HepG2 (cell line): Measurements from ENCODE around the gene SRSF2. TPM values are rescaled to one million over a fixed set of nuclear protein-coding genes. Genes with fewer than 3 reads are reported as not detected.

ENCODE experiments used
- BHLHE40 ChIP-seq: IDR thresholded peaks from 2 replicates; pipeline ENCODE4 v1.6.1; 2011; ENCODE audit warnings: low read length, improper control_type of control experiment
- BRD4 ChIP-seq: sonication (generic); formaldehyde crosslinking; IDR thresholded peaks from 2 replicates; pipeline ENCODE4 v1.4.0; 2020; ENCODE audit warnings: missing genetic modification reagents
- CTCF ChIP-seq: sonication (generic); formaldehyde crosslinking; IDR thresholded peaks from 2 replicates; pipeline ENCODE4 v1.5.0; 2020; ENCODE audit warnings: mild to moderate bottlenecking, missing genetic modification reagents, moderate library complexity
- PHF21A ChIP-seq: sonication (generic); formaldehyde crosslinking; IDR thresholded peaks from 2 replicates; pipeline ENCODE4 v1.5.0; 2020; ENCODE audit warnings: mild to moderate bottlenecking, missing genetic modification reagents
- PRDM10 ChIP-seq: sonication (generic); formaldehyde crosslinking; IDR thresholded peaks from 2 replicates; pipeline ENCODE4 v1.4.0; 2020; ENCODE audit warnings: low read depth, missing genetic modification reagents
- RARG ChIP-seq: sonication (generic); formaldehyde crosslinking; IDR thresholded peaks from 2 replicates; pipeline ENCODE4 v1.4.0; 2020; ENCODE audit warnings: low read depth, mild to moderate bottlenecking, missing genetic modification reagents
- SIX1 ChIP-seq: sonication (generic); formaldehyde crosslinking; IDR thresholded peaks from 2 replicates; pipeline ENCODE4 v1.4.0; 2020; ENCODE audit warnings: missing genetic modification reagents, borderline replicate concordance
- ZBTB3 ChIP-seq: sonication (generic); formaldehyde crosslinking; IDR thresholded peaks from 2 replicates; pipeline ENCODE4 v1.4.0; 2020; ENCODE audit warnings: low read depth, mild to moderate bottlenecking, moderate library complexity, missing genetic modification reagents, borderline replicate concordance
- ZC3H13 ChIP-seq: sonication (generic); formaldehyde crosslinking; IDR thresholded peaks from 2 replicates; pipeline ENCODE4 v1.8.1; 2023; ENCODE audit warnings: mild to moderate bottlenecking, missing genetic modification reagents, moderate library complexity
- ZFP90 ChIP-seq: sonication (generic); formaldehyde crosslinking; IDR thresholded peaks from 2 replicates; pipeline ENCODE4 v1.8.0; 2022; ENCODE audit warnings: missing genetic modification reagents, mild to moderate bottlenecking, inconsistent platforms, borderline replicate concordance
- ZNF317 ChIP-seq: sonication (generic); formaldehyde crosslinking; IDR thresholded peaks from 2 replicates; pipeline ENCODE4 v1.5.0; 2020; ENCODE audit warnings: mild to moderate bottlenecking, missing genetic modification reagents
- ZNF501 ChIP-seq: sonication (generic); formaldehyde crosslinking; IDR thresholded peaks from 2 replicates; pipeline ENCODE4 v1.5.1; 2020; ENCODE audit warnings: mild to moderate bottlenecking, moderate library complexity, missing genetic modification reagents
- ZNF546 ChIP-seq: sonication (generic); formaldehyde crosslinking; conservative IDR thresholded peaks from 2 replicates; pipeline ENCODE4 v1.8.1; 2023; ENCODE audit warnings: mild to moderate bottlenecking, missing genetic modification reagents
- ZNF629 ChIP-seq: sonication (generic); formaldehyde crosslinking; conservative IDR thresholded peaks from 2 replicates; pipeline ENCODE4 v1.5.0; 2020; ENCODE audit warnings: missing genetic modification reagents
- ZNF766 ChIP-seq: sonication (generic); formaldehyde crosslinking; IDR thresholded peaks from 2 replicates; pipeline ENCODE4 v1.5.0; 2020; ENCODE audit warnings: missing genetic modification reagents, borderline replicate concordance
- ZNF776 ChIP-seq: sonication (generic); formaldehyde crosslinking; IDR thresholded peaks from 2 replicates; pipeline ENCODE4 v1.4.0; 2020; ENCODE audit warnings: mild to moderate bottlenecking, missing genetic modification reagents
- ZNF816 ChIP-seq: sonication (generic); formaldehyde crosslinking; IDR thresholded peaks from 2 replicates; pipeline ENCODE4 v1.8.0; 2022; ENCODE audit warnings: missing genetic modification reagents, mild to moderate bottlenecking, borderline replicate concordance
- ZSCAN12 ChIP-seq: sonication (generic); formaldehyde crosslinking; IDR thresholded peaks from 2 replicates; pipeline ENCODE4 v1.9.0; 2021; ENCODE audit warnings: mild to moderate bottlenecking, missing genetic modification reagents
- polyA plus RNA-seq, 8 experiments: library from polyadenylated mRNA; depleted of rRNA in 3 of 8; stranded (reverse) in 7 of 8; unstranded in 1 of 8; fragments of >200 nt; fragmentation: Illumina TruSeq in 4 of 8; extraction: Trizol in 4 of 8; gene quantifications; 2 replicates each; pipeline versions ENCODE4 v1.2.1 to v1.2.3, GENCODE V29; 2011 to 2016; ENCODE audit warnings: low read depth in 4 of 8, missing spikeins in 1 of 8, mixed read lengths in 1 of 8; ENCODE audit not compliant: insufficient read depth in 1 of 8
- total RNA-seq, 5 experiments: library from RNA; depleted of rRNA; stranded (reverse); fragments of >200 nt; fragmentation: Illumina TruSeq; extraction: Trizol; gene quantifications; 2 replicates each; pipeline ENCODE4 v1.2.3, GENCODE V29; 2016; ENCODE audit warnings: low read depth in 1 of 5
- TF ChIP-seq, protein P1 (sequence below): fragments of 450-650 bp; IDR thresholded peaks from 2 replicates; pipeline ENCODE4 v1.6.1; 2016
- TF ChIP-seq, protein P2 (sequence below): sonication (generic); formaldehyde crosslinking; IDR thresholded peaks from 2 replicates; pipeline ENCODE4 v1.4.0; 2020; ENCODE audit warnings: mild to moderate bottlenecking, missing genetic modification reagents

Gene SRSF2
- total and polyA plus RNA-seq, 2 of the 13 experiments (the other 11 are each of a cell fraction or from before 2014, with no cell fraction given) = 306 to 319 TPM

GRCh38 chr17:76737082-76737675 lies at the start of gene SRSF2 (continued):
- TF ChIP-seq PRDM10 (CRISPR knock-in tag) (peak; percentile 68), ZNF766 (peak; percentile 98; the same call in 1 of the 2 replicates), ZNF501 (CRISPR knock-in tag) (peak; percentile 90), ZSCAN12 (CRISPR knock-in tag) (peak; percentile 96; the same call in 1 of the 2 replicates), BRD4 (CRISPR knock-in tag) (peak; percentile 99), ZNF629 (CRISPR knock-in tag) (peak; percentile 58; the same call in 1 of the 2 replicates), SIX1 (CRISPR knock-in tag) (no peak), RARG (no peak; the same call in 1 of the 2 replicates), ZNF317 (CRISPR knock-in tag) (peak; percentile 80), ZC3H13 (CRISPR knock-in tag) (peak; percentile 83; the same call in 1 of the 2 replicates), ZNF546 (CRISPR knock-in tag) (peak; percentile 94; the same call in 1 of the 2 replicates), ZBTB3 (CRISPR knock-in tag) (no peak; the same call in 1 of the 2 replicates), ZNF816 (CRISPR knock-in tag) (peak; percentile 86; the same call in 1 of the 2 replicates), PHF21A (CRISPR knock-in tag) (peak; percentile 91), CTCF (CRISPR knock-in tag) (peak; percentile 18), ZNF776 (peak; percentile 88), BHLHE40 (peak; percentile 55), ZFP90 (CRISPR knock-in tag) (peak; percentile 86)
- TF ChIP-seq, protein P1, sequence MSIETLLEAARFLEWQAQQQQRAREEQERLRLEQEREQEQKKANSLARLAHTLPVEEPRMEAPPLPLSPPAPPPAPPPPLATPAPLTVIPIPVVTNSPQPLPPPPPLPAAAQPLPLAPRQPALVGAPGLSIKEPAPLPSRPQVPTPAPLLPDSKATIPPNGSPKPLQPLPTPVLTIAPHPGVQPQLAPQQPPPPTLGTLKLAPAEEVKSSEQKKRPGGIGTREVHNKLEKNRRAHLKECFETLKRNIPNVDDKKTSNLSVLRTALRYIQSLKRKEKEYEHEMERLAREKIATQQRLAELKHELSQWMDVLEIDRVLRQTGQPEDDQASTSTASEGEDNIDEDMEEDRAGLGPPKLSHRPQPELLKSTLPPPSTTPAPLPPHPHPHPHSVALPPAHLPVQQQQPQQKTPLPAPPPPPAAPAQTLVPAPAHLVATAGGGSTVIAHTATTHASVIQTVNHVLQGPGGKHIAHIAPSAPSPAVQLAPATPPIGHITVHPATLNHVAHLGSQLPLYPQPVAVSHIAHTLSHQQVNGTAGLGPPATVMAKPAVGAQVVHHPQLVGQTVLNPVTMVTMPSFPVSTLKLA = no peak
- TF ChIP-seq, protein P2, sequence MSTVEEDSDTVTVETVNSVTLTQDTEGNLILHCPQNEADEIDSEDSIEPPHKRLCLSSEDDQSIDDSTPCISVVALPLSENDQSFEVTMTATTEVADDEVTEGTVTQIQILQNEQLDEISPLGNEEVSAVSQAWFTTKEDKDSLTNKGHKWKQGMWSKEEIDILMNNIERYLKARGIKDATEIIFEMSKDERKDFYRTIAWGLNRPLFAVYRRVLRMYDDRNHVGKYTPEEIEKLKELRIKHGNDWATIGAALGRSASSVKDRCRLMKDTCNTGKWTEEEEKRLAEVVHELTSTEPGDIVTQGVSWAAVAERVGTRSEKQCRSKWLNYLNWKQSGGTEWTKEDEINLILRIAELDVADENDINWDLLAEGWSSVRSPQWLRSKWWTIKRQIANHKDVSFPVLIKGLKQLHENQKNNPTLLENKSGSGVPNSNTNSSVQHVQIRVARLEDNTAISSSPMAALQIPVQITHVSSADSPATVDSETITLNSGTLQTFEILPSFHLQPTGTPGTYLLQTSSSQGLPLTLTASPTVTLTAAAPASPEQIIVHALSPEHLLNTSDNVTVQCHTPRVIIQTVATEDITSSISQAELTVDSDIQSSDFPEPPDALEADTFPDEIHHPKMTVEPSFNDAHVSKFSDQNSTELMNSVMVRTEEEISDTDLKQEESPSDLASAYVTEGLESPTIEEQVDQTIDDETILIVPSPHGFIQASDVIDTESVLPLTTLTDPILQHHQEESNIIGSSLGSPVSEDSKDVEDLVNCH (CRISPR knock-in tag) = peak; percentile 70; the same call in 1 of the 2 replicates
